ENCODE results near the gene PGP. TPM values are rescaled to one million over a fixed set of nuclear protein-coding genes. Genes with fewer than 3 reads are reported as not detected.
A peak's percentile ranks its signal among the peaks of the same experiment; 100 is the strongest.

PGP gene
- total RNA-seq, 1 donor from 2014 or later: 31.5 TPM

- H3K9me3 Mint-ChIP-seq (ENCODE audit: unreplicated experiment): no peaks in the 10 kb centered on the region
- H3K36me3 Mint-ChIP-seq (ENCODE audit: low read depth, unreplicated experiment): peaks cover 4% of the 10 kb centered on the region
- H3K27me3 Mint-ChIP-seq (ENCODE audit: unreplicated experiment): peaks cover 19% of the 10 kb centered on the region
- TF ChIP-seq CTCF (IDR thresholded peaks at IDR 0.05; ENCODE audit: unreplicated experiment): no peak
- DNase-seq (ENCODE audit: low spot score): no peak
- H3K27ac Mint-ChIP-seq (ENCODE audit: unreplicated experiment): no peak overlapping the region
- H3K4me3 Mint-ChIP-seq (ENCODE audit: unreplicated experiment): peak overlapping the region; percentile 74
- peaks cover 2% of the 10 kb centered on the region for H3K4me1 Mint-ChIP-seq (ENCODE audit: unreplicated experiment)
These were observed 16.4 kb downstream of the PGP start for GRCh38 chr16:2198283-2198682.

- no peak for TF ChIP-seq CTCF (IDR thresholded peaks at IDR 0.05; ENCODE audit: unreplicated experiment)
- H3K36me3 Mint-ChIP-seq (ENCODE audit: low read depth, unreplicated experiment): peaks cover 4% of the 10 kb centered on the region
- no peaks in the 10 kb centered on the region for H3K9me3 Mint-ChIP-seq (ENCODE audit: unreplicated experiment)
- H3K4me1 Mint-ChIP-seq (ENCODE audit: unreplicated experiment): peaks cover 2% of the 10 kb centered on the region
- peak overlapping the region; percentile 74 for H3K4me3 Mint-ChIP-seq (ENCODE audit: unreplicated experiment)
- no peak for DNase-seq (ENCODE audit: low spot score)
- no peak overlapping the region for H3K27ac Mint-ChIP-seq (ENCODE audit: unreplicated experiment)
- H3K27me3 Mint-ChIP-seq (ENCODE audit: unreplicated experiment): peaks cover 21% of the 10 kb centered on the region
These were observed 16.9 kb downstream of the PGP start for GRCh38 chr16:2197765-2198164.

GRCh38 chr16:2196981-2197511, 17.6 kb downstream of the PGP start:
- DNase-seq (ENCODE audit: low spot score): no peak
- no peak for TF ChIP-seq CTCF (IDR thresholded peaks at IDR 0.05; ENCODE audit: unreplicated experiment)
- peaks cover 21% of the 10 kb centered on the region for H3K27me3 Mint-ChIP-seq (ENCODE audit: unreplicated experiment)
- no peak overlapping the region for H3K27ac Mint-ChIP-seq (ENCODE audit: unreplicated experiment)
- H3K9me3 Mint-ChIP-seq (ENCODE audit: unreplicated experiment): no peaks in the 10 kb centered on the region
- no peak overlapping the region for H3K4me3 Mint-ChIP-seq (ENCODE audit: unreplicated experiment)
- H3K36me3 Mint-ChIP-seq (ENCODE audit: low read depth, unreplicated experiment): peaks cover 4% of the 10 kb centered on the region
- no peaks in the 10 kb centered on the region for H3K4me1 Mint-ChIP-seq (ENCODE audit: unreplicated experiment)

GRCh38 chr16:2196162-2196980, 18.3 kb downstream of the PGP start, which contains the start of gene CASKIN1:
Gene CASKIN1, minus strand, starts transcription at chr16:2196605. Its CDS starts 173 bp downstream, at chr16:2196432.
- Mint-ChIP-seq H3K4me1 (ENCODE audit: unreplicated experiment) (no peaks in the 10 kb centered on the region), H3K27ac (ENCODE audit: unreplicated experiment) (no peak within 1 kb of the TSS), H3K9me3 (ENCODE audit: unreplicated experiment) (no peaks in the 10 kb centered on the region), H3K4me3 (ENCODE audit: unreplicated experiment) (no peak within 1 kb of the TSS), H3K36me3 (ENCODE audit: low read depth, unreplicated experiment) (peaks cover 4% of the 10 kb centered on the region), H3K27me3 (ENCODE audit: unreplicated experiment) (peaks cover 25% of the 10 kb centered on the region)
- peak; percentile 42 for DNase-seq (ENCODE audit: low spot score)
- no peak for TF ChIP-seq CTCF (IDR thresholded peaks at IDR 0.05; ENCODE audit: unreplicated experiment)

Data from endothelial cell (in vitro differentiated cells).